Subcutaneous abdominal adipose tissue (tissue), 5 donors: Measurements from ENCODE around the gene CDC42BPB.

Experiments used
- H3K27ac ChIP-seq: one replicate; pipeline ENCODE4 v1.7.0; 2013; ENCODE audit warnings: low read depth, mild to moderate bottlenecking, inconsistent platforms, low read length, moderate library complexity
- H3K27me3 ChIP-seq, 5 donors: one replicate each; pipeline ENCODE4 v1.7.0; 2013; ENCODE audit warnings: low read length in 5 of 5, inconsistent platforms in 1 of 5; ENCODE audit not compliant: control insufficient read depth in 5 of 5, insufficient read depth in 4 of 5
- H3K36me3 ChIP-seq, 5 donors: one replicate each; pipeline ENCODE4 v1.7.0; 2013; ENCODE audit warnings: low read length in 5 of 5; ENCODE audit not compliant: control insufficient read depth in 5 of 5, insufficient read depth in 5 of 5
- H3K4me1 ChIP-seq, 5 donors: one replicate each; pipeline ENCODE4 v1.7.0; 2013; ENCODE audit warnings: low read length in 5 of 5, mild to moderate bottlenecking in 3 of 5, moderate library complexity in 1 of 5; ENCODE audit not compliant: control insufficient read depth in 5 of 5, insufficient read depth in 5 of 5
- H3K4me3 ChIP-seq, 5 donors: one replicate each; pipeline ENCODE4 v1.7.0; 2013; ENCODE audit warnings: low read length in 5 of 5, low read depth in 1 of 5
- H3K9ac ChIP-seq, 5 donors: one replicate each; pipeline ENCODE4 v1.7.0; 2013; ENCODE audit warnings: low read length in 5 of 5, mild to moderate bottlenecking in 4 of 5, moderate library complexity in 3 of 5
- H3K9me3 ChIP-seq, 5 donors: one replicate each; pipeline ENCODE4 v1.7.0; 2013; ENCODE audit warnings: low read length in 5 of 5; ENCODE audit not compliant: control insufficient read depth in 5 of 5
- donor health status: healthy.
- donor health status: healthy.
- donor health status: healthy.
- donor health status: healthy.
- donor health status: healthy.

The CDC42BPB gene

GRCh38 chr14:102943979-102944378 lies 113.4 kb downstream of the CDC42BPB start:
- peaks cover 0 to 92% (median 91%) of the 10 kb centered on the region in 5 donors for H3K36me3 ChIP-seq

DNA sequence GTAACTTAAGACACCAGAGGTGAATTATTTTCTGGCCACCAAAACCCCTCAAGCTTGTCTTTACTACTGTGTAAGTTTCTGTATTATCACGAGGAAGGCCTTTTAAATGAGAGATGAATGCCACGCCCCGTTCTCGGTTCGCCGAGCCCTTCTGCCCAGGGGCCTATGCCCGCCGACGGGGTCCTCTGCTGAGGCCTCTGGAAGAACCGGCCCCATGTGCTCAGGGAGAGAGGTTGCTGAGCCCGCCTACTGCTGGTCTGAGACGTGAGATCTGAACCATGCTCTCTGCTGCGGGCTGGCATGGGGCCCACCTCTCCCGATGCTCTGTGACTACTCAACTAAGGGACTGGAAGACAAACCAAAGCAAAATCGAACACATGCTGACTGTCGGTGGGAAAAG lies 113.9 kb downstream of the CDC42BPB start:
- Histone ChIP-seq H3K4me1 (no peaks in the 10 kb centered on the region), H3K36me3 (peaks cover 0 to 90% (median 87%) of the 10 kb centered on the region in 5 donors), H3K27ac (no peak overlapping the region), H3K4me3 (no peak overlapping the region), H3K9ac (no peak overlapping the region), H3K9me3 (no peaks in the 10 kb centered on the region), H3K27me3 (no peaks in the 10 kb centered on the region)

More at GRCh38 chr14:102943979-102944378, 113.4 kb downstream of the CDC42BPB start:
- Histone ChIP-seq H3K9ac (no peak overlapping the region), H3K27me3 (no peaks in the 10 kb centered on the region), H3K27ac (no peak overlapping the region), H3K4me3 (no peak overlapping the region), H3K4me1 (peaks cover 0 to 3% (median 0%) of the 10 kb centered on the region in 5 donors), H3K9me3 (no peaks in the 10 kb centered on the region)

- Histone ChIP-seq H3K4me3 (no peak overlapping the region), H3K27me3 (no peaks in the 10 kb centered on the region), H3K36me3 (peaks cover 0 to 95% (median 92%) of the 10 kb centered on the region in 5 donors), H3K9ac (no peak overlapping the region), H3K9me3 (no peaks in the 10 kb centered on the region), H3K27ac (no peak overlapping the region), H3K4me1 (no peaks in the 10 kb centered on the region)
These were observed 115.3 kb downstream of the CDC42BPB start for GRCh38 chr14:102942069-102942468.

- Histone ChIP-seq H3K9ac (no peak overlapping the region), H3K36me3 (peaks cover 0 to 95% (median 90%) of the 10 kb centered on the region in 5 donors), H3K27me3 (no peaks in the 10 kb centered on the region)
These were observed 115.8 kb downstream of the CDC42BPB start for GRCh38 chr14:102941419-102942011.

DNA sequence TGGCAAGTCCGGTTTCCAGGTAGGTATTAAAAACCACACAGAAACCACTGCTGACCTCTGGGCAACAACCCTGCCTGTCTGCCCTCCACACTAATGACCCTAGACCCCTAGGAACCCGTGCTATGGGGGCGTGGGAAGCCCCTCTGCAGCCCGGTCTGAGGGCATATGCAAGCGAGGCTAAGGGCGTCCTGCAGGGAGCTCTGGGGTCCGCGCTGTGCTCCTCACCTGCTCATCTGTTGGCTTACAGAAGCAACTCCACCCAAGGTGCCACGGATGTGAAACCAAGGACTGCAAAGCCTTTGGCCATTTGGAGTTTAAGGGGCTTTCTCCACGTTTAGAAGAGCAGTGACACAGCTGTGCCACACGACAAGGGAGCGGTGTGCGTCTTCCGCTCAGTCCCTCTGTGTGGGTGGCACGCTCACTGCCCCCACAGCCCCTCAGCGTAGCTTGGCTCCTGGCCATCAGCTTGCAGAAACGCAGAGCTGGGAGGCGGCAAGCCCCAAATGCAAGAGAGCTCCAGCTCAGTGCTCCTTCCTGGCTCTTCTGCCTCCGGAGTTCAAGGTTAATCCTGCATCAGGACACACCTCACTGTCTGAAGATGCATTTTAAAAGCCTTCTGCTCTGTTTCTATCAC lies 116.5 kb downstream of the CDC42BPB start:
- Histone ChIP-seq H3K4me1 (no peaks in the 10 kb centered on the region), H3K4me3 (no peak overlapping the region), H3K9me3 (no peaks in the 10 kb centered on the region), H3K9ac (no peak overlapping the region), H3K36me3 (peaks cover 0 to 95% (median 91%) of the 10 kb centered on the region in 5 donors), H3K27ac (no peak overlapping the region), H3K27me3 (no peaks in the 10 kb centered on the region)

More at GRCh38 chr14:102941419-102942011, 115.8 kb downstream of the CDC42BPB start:
- Histone ChIP-seq H3K4me3 (no peak overlapping the region), H3K9me3 (no peaks in the 10 kb centered on the region), H3K27ac (no peak overlapping the region), H3K4me1 (no peaks in the 10 kb centered on the region)

DNA sequence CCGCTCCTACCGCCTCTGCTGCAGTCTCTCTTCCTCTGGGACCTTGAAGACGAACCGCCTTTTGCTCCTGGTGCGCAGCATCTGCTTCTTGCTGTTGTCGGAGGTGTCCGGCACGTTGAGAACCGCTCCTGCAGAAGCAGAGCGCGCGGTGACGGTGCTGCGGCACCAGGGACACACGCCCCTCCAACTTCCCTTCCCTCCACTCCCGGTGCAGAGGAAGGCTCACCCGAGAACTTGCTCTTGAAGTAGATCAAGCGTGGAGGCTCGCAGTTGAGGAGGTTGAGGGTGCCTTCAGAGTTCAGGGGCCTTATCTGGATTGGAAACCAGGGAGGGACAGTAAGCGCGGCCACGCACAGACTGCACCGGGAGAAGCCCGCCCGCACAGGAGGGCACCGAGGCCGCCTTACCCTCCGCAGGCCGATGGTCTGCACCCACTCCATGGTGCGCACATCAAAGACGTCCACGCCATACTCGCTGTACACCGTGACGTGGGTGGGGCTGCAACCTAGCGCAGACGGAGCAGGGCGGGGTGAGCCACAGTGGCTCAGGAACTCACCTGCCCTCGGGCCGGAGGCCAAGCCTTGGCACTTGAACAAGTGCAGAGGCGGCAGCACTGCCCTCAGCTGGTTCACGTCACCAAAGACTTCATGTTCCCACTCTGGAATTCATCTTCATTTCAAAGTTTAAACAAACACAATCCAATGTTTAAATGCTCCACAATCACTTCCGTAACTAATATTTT lies 117.4 kb downstream of the CDC42BPB start:
- Histone ChIP-seq H3K36me3 (peaks cover 0 to 86% (median 82%) of the 10 kb centered on the region in 5 donors), H3K27ac (no peak overlapping the region), H3K4me3 (no peak overlapping the region), H3K27me3 (no peaks in the 10 kb centered on the region), H3K4me1 (no peaks in the 10 kb centered on the region), H3K9me3 (no peaks in the 10 kb centered on the region), H3K9ac (no peak overlapping the region)

GRCh38 chr14:102939329-102939728 lies 118.0 kb downstream of the CDC42BPB start:
- Histone ChIP-seq H3K27ac (no peak overlapping the region), H3K36me3 (peaks cover 0 to 81% (median 76%) of the 10 kb centered on the region in 5 donors), H3K4me1 (no peaks in the 10 kb centered on the region), H3K9ac (no peak overlapping the region), H3K9me3 (no peaks in the 10 kb centered on the region), H3K27me3 (no peaks in the 10 kb centered on the region), H3K4me3 (no peak overlapping the region)

- no peaks in the 10 kb centered on the region for H3K9me3 ChIP-seq
- no peaks in the 10 kb centered on the region for H3K27me3 ChIP-seq
- no peak overlapping the region for H3K4me3 ChIP-seq
- H3K27ac ChIP-seq: no peak overlapping the region
- H3K4me1 ChIP-seq: no peaks in the 10 kb centered on the region
- H3K36me3 ChIP-seq: peaks cover 0 to 78% (median 72%) of the 10 kb centered on the region in 5 donors
- H3K9ac ChIP-seq: no peak overlapping the region
These were observed 119.2 kb downstream of the CDC42BPB start for GRCh38 chr14:102938191-102938590.

GRCh38 chr14:102937331-102938175 lies 119.8 kb downstream of the CDC42BPB start:
- Histone ChIP-seq H3K4me3 (no peak overlapping the region), H3K27ac (no peak overlapping the region), H3K36me3 (peaks cover 0 to 79% (median 72%) of the 10 kb centered on the region in 5 donors), H3K27me3 (no peaks in the 10 kb centered on the region), H3K4me1 (no peaks in the 10 kb centered on the region), H3K9me3 (no peaks in the 10 kb centered on the region), H3K9ac (no peak overlapping the region)
